ENCODE measurements around the gene C1QTNF12.
A peak's percentile ranks its signal among the peaks of the same experiment; 100 is the strongest.

Gene C1QTNF12

GRCh38 chr1:1281533-1282321 is 35.2 kb upstream of the C1QTNF12 start:
- no peak for DNase-seq (ENCODE audit: low read depth in 2 of 3, low spot score in 2 of 3)

GRCh38 chr1:1280782-1281481 is 34.4 kb upstream of the C1QTNF12 start:
- no peak for DNase-seq (ENCODE audit: low read depth in 2 of 3, low spot score in 2 of 3)

- DNase-seq (ENCODE audit: low read depth in 2 of 3, low spot score in 2 of 3), result no peak
Observed at GRCh38 chr1:1279028-1279427, 32.5 kb upstream of the C1QTNF12 start.

GRCh38 chr1:1278620-1279019 is 32.1 kb upstream of the C1QTNF12 start:
- DNase-seq (ENCODE audit: low read depth in 2 of 3, low spot score in 2 of 3), result no peak

GRCh38 chr1:1275836-1276235 is 29.3 kb upstream of the C1QTNF12 start:
- no peak for DNase-seq (ENCODE audit: low read depth in 2 of 3, low spot score in 2 of 3)

GRCh38 chr1:1274931-1275431 is 28.5 kb upstream of the C1QTNF12 start:
- no peak for DNase-seq (ENCODE audit: low read depth in 2 of 3, low spot score in 2 of 3)

GRCh38 chr1:1274299-1274930 is 27.9 kb upstream of the C1QTNF12 start:
- DNase-seq (ENCODE audit: low read depth in 2 of 3, low spot score in 2 of 3), result no peak

GRCh38 chr1:1273512-1274298 is 27.2 kb upstream of the C1QTNF12 start, which contains the start of gene UBE2J2:
TSS of gene UBE2J2 (minus strand) at chr1:1273854. CDS start at chr1:1267992, 5,862 bp downstream.
- DNase-seq (ENCODE audit: low read depth in 2 of 3, low spot score in 2 of 3), result peak; percentile 84 to 89 (median 86)

- DNase-seq (ENCODE audit: low read depth in 2 of 3, low spot score in 2 of 3), result no peak
Observed at GRCh38 chr1:1273209-1273511, 26.6 kb upstream of the C1QTNF12 start.

GRCh38 chr1:1272341-1273208 is 26.1 kb upstream of the C1QTNF12 start:
- DNase-seq (ENCODE audit: low read depth in 2 of 3, low spot score in 2 of 3), result no peak

GRCh38 chr1:1270813-1271212 is 24.3 kb upstream of the C1QTNF12 start:
- DNase-seq (ENCODE audit: low read depth in 2 of 3, low spot score in 2 of 3), result no peak

GRCh38 chr1:1268284-1268682 is 21.8 kb upstream of the C1QTNF12 start:
- DNase-seq (ENCODE audit: low read depth in 2 of 3, low spot score in 2 of 3), result no peak

GRCh38 chr1:1267488-1268283 is 21.2 kb upstream of the C1QTNF12 start:
- no peak for DNase-seq (ENCODE audit: low read depth in 2 of 3, low spot score in 2 of 3)

GRCh38 chr1:1264868-1265272 is 18.3 kb upstream of the C1QTNF12 start:
- DNase-seq (ENCODE audit: low read depth in 2 of 3, low spot score in 2 of 3), result no peak

GRCh38 chr1:1264026-1264425 is 17.5 kb upstream of the C1QTNF12 start:
- DNase-seq (ENCODE audit: low read depth in 2 of 3, low spot score in 2 of 3), result no peak

- DNase-seq (ENCODE audit: low read depth in 2 of 3, low spot score in 2 of 3), result no peak
Observed at GRCh38 chr1:1262758-1263157, 16.2 kb upstream of the C1QTNF12 start.

- DNase-seq (ENCODE audit: low read depth in 2 of 3, low spot score in 2 of 3), result no peak
Observed at GRCh38 chr1:1262071-1262470, 15.5 kb upstream of the C1QTNF12 start.

- DNase-seq (ENCODE audit: low read depth in 2 of 3, low spot score in 2 of 3), result no peak
Observed at GRCh38 chr1:1260843-1261560, 14.5 kb upstream of the C1QTNF12 start.

Data from activated CD8-positive, alpha-beta memory T cell treated with anti-CD3 and anti-CD28 coated beads for 48 hours (primary cell).